Chondrocyte (in vitro differentiated cells): ENCODE measurements around the gene EFCAB14. TPM values are rescaled to one million over a fixed set of nuclear protein-coding genes. Genes with fewer than 3 reads are reported as not detected.
"Not testable (repeated sequence)": the region's sequence is repeated elsewhere in the genome, so short reads cannot be mapped to it uniquely, and the experiment has no call there.

Experiments
- DNase-seq: peaks from one replicate; pipeline ENCODE4 v3.0.0; 2021; ENCODE audit warnings: mixed read lengths, low spot score
- H3K27ac Mint-ChIP-seq: one replicate; pipeline ENCODE4 v1.8.0; 2021; ENCODE audit warnings: mild to moderate bottlenecking, moderate library complexity, mixed read lengths; ENCODE audit not compliant: unreplicated experiment
- H3K27me3 Mint-ChIP-seq: 2 replicates; pipeline ENCODE4 v1.8.0; 2021; ENCODE audit warnings: low read depth, mixed read lengths
- H3K36me3 Mint-ChIP-seq: 2 replicates; pipeline ENCODE4 v1.8.0; 2021; ENCODE audit warnings: low read depth, mixed read lengths
- H3K4me1 Mint-ChIP-seq: 2 replicates; pipeline ENCODE4 v1.8.0; 2021; ENCODE audit warnings: low read depth, mild to moderate bottlenecking, mixed read lengths
- H3K4me3 Mint-ChIP-seq: one replicate; pipeline ENCODE4 v1.8.0; 2021; ENCODE audit warnings: mild to moderate bottlenecking, moderate library complexity, mixed read lengths; ENCODE audit not compliant: unreplicated experiment
- H3K9me3 Mint-ChIP-seq: 2 replicates; pipeline ENCODE4 v1.8.0; 2021; ENCODE audit warnings: low read depth, mixed read lengths
- total RNA-seq: library from RNA; stranded (reverse); gene quantifications from 3 replicates; pipeline ENCODE4 v1.2.1, GENCODE V29; 2021
- TF ChIP-seq, protein P1 (sequence below): fragments of 200-600 bp; sonication (generic); IDR thresholded peaks from 2 replicates; pipeline ENCODE4 v1.5.0; 2021; ENCODE audit warnings: antibody characterized with exemption, mild to moderate bottlenecking, moderate library complexity

EFCAB14 gene
- total RNA-seq, 1 donor from 2014 or later = 52.2 TPM

DNA sequence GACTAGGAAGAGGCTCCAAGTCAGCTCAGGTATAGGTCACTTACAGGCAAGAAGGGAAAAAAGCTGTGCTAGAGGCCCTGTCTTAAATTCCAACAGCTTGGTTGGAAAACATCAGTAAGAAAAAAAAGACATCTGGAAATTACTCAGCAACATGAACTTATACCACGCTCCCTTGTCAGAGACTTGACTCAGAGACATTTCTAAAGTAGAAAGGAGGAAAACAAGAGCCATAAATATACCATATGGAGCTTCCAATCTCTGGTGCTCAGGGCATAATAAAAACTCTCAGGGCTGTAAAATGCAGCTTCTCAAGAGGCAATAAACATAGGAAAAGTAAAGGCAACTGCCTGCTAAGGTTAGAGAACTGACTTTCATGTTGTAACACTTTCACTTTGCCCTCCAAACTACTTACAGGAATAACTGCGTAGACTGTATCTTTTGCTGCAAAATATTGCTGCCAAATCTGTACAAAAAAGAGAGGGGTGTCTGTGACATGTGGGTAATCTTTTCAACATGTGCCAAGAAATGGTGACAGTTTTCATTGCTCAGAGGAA, 65.4 kb downstream of the EFCAB14 start:
- no peak overlapping the region for H3K4me3 Mint-ChIP-seq
- DNase-seq = no peak
- no peak overlapping the region for H3K27ac Mint-ChIP-seq

DNA sequence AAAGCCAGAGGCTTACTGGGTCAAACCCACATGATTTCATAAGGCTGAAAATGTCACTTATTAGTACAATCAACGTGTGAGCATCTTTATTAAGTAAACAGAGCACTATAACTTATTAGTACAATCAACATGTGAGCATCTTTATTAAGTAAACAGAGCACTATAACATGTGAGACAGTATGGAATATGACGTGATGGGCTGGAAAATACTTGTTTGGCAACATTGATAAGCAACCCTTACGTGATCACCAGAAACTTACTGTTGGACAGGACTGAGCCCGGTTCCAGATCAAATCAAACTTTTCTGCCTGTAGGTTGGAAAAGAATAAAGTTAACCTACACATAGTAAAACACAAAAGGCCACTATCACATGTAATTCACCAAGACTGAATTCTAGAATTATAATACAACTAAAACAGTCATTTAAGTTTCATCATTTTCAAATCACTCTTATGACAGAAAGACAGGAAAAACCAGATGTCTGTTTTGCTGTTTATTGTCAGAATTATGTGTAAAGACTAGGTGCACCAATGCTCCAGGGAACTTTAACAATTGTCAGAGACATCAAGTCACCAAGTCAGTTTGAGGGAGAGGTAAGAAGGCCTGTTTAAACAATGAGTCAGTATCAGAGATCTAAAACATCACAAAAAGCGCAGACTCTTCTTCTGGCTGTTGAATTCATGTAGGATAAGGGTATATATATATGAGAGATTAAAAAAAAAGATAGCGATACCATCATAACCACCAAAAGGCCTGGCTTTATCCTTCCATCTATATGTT, 66.4 kb downstream of the EFCAB14 start:
- H3K27ac Mint-ChIP-seq = no peak overlapping the region
- H3K36me3 Mint-ChIP-seq = peaks cover 43% of the 10 kb centered on the region
- H3K9me3 Mint-ChIP-seq = peaks cover 21% of the 10 kb centered on the region
- H3K4me3 Mint-ChIP-seq = no peak overlapping the region
- TF ChIP-seq, protein P1, sequence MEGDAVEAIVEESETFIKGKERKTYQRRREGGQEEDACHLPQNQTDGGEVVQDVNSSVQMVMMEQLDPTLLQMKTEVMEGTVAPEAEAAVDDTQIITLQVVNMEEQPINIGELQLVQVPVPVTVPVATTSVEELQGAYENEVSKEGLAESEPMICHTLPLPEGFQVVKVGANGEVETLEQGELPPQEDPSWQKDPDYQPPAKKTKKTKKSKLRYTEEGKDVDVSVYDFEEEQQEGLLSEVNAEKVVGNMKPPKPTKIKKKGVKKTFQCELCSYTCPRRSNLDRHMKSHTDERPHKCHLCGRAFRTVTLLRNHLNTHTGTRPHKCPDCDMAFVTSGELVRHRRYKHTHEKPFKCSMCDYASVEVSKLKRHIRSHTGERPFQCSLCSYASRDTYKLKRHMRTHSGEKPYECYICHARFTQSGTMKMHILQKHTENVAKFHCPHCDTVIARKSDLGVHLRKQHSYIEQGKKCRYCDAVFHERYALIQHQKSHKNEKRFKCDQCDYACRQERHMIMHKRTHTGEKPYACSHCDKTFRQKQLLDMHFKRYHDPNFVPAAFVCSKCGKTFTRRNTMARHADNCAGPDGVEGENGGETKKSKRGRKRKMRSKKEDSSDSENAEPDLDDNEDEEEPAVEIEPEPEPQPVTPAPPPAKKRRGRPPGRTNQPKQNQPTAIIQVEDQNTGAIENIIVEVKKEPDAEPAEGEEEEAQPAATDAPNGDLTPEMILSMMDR = no peak
- H3K4me1 Mint-ChIP-seq = peaks cover 4% of the 10 kb centered on the region
- DNase-seq = no peak
- H3K27me3 Mint-ChIP-seq = no peaks in the 10 kb centered on the region

More for the DNA sequence above, 65.4 kb downstream of the EFCAB14 start:
- Mint-ChIP-seq H3K4me1 (peaks cover 4% of the 10 kb centered on the region), H3K9me3 (peaks cover 18% of the 10 kb centered on the region), H3K36me3 (peaks cover 46% of the 10 kb centered on the region), H3K27me3 (no peaks in the 10 kb centered on the region)
- TF ChIP-seq, protein P1 = no peak

GRCh38 chr1:46651152-46651551, 67.8 kb downstream of the EFCAB14 start:
- peaks cover 47% of the 10 kb centered on the region for H3K36me3 Mint-ChIP-seq
- not testable (repeated sequence) for H3K27ac Mint-ChIP-seq, H3K4me1 Mint-ChIP-seq, DNase-seq, H3K27me3 Mint-ChIP-seq, H3K4me3 Mint-ChIP-seq
- peaks cover 22% of the 10 kb centered on the region for H3K9me3 Mint-ChIP-seq

DNA sequence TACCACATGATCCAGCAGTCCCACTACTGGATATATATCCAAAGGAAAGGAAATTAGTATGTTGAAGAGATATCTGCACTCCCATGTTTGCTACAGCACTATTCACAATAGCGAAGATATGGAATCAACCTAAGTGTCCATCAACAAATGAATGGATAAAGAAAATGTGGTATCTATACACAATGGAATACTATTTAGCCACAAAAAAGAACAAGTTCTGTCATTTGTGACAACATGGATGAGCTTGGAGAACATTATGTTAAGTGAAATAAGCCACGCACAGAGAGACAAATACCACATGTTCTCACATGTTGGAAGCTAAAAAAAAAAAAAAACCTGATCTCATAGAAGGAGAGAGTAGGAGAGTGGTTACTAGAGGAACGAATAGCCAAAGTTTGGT, 68.4 kb downstream of the EFCAB14 start:
- H3K36me3 Mint-ChIP-seq = peaks cover 40% of the 10 kb centered on the region
- peaks cover 22% of the 10 kb centered on the region for H3K9me3 Mint-ChIP-seq
- peaks cover 4% of the 10 kb centered on the region for H3K4me1 Mint-ChIP-seq

GRCh38 chr1:46649764-46650163, 69.2 kb downstream of the EFCAB14 start:
- TF ChIP-seq, protein P1 = no peak
- Mint-ChIP-seq H3K4me1 (peaks cover 4% of the 10 kb centered on the region), H3K4me3 (no peak overlapping the region), H3K27ac (no peak overlapping the region), H3K9me3 (peaks cover 18% of the 10 kb centered on the region), H3K27me3 (no peaks in the 10 kb centered on the region), H3K36me3 (peaks cover 36% of the 10 kb centered on the region)
- DNase-seq = no peak

More for the DNA sequence above, 68.4 kb downstream of the EFCAB14 start:
- TF ChIP-seq, protein P1 = no peak
- no peak overlapping the region for H3K4me3 Mint-ChIP-seq
- DNase-seq = no peak
- no peaks in the 10 kb centered on the region for H3K27me3 Mint-ChIP-seq
- no peak overlapping the region for H3K27ac Mint-ChIP-seq
